ENCODE measurements around the gene HPCAL1. TPM values are rescaled to one million over a fixed set of nuclear protein-coding genes. Genes with fewer than 3 reads are reported as not detected.
A peak's percentile ranks its signal among the peaks of the same experiment; 100 is the strongest.

The HPCAL1 gene
- total RNA-seq, 1 experiment from 2014 or later = 26.9 TPM

GRCh38 chr2:10407841-10408648 is 105.3 kb downstream of the HPCAL1 start:
- peak; percentile 61 to 77 for DNase-seq
- Histone ChIP-seq H3K27me3 (replicated peaks; ENCODE audit: control insufficient read depth, insufficient read depth, low read length) (no peaks in the 10 kb centered on the region), H3K36me3 (ENCODE audit: control insufficient read depth, insufficient read depth, low read length) (peaks cover 6% of the 10 kb centered on the region), H3K4me1 (peaks cover 13% of the 10 kb centered on the region), H3K4me3 (ENCODE audit: low read depth, low read length) (no peak overlapping the region), H3K9me3 (no peaks in the 10 kb centered on the region)
- ChIA-PET CTCF (interaction anchor here (0.6 to 3.5 kb wide), 24 partner anchors 8 to 637 kb away, joined by 3 to 60 read pairs (median 6); partner anchors contain the start of gene HPCAL1), POLR2A (interaction anchor here (0.7 to 2.3 kb wide), 2 partner anchors 26 to 106 kb away, joined by 3 to 8 read pairs; no protein-coding TSS in a partner anchor)
- Mint-ChIP-seq H3K4me1 (ENCODE audit: low read depth, unreplicated experiment) (peaks cover 22% of the 10 kb centered on the region), H3K27ac (ENCODE audit: unreplicated experiment) (peak overlapping the region; percentile 65), H3K36me3 (ENCODE audit: insufficient read depth, unreplicated experiment) (peaks cover 34% of the 10 kb centered on the region), H3K4me3 (ENCODE audit: unreplicated experiment) (peak overlapping the region; percentile 47), H3K9me3 (ENCODE audit: unreplicated experiment) (no peaks in the 10 kb centered on the region), H3K27me3 (ENCODE audit: insufficient read depth, unreplicated experiment) (no peaks in the 10 kb centered on the region)
- TF ChIP-seq CTCF (IDR thresholded peaks at IDR 0.05; ENCODE audit: insufficient read depth in 1 of 2, low read depth in 1 of 2, low read length in 1 of 2, severe bottlenecking in 1 of 2, unreplicated experiment in 1 of 2) = no peak
- intact Hi-C loops (cut with micrococcal nuclease; ENCODE audit: unreplicated experiment) = loop anchor here (2.0 to 5.0 kb wide), 3 partner anchors 81 to 219 kb away; no protein-coding TSS in a partner anchor
- no TSS peak for BruUV-seq (replicated peaks)

GRCh38 chr2:10408649-10409579 is 106.2 kb downstream of the HPCAL1 start:
- Histone ChIP-seq H3K4me1 (peaks cover 13% of the 10 kb centered on the region), H3K27me3 (replicated peaks; ENCODE audit: control insufficient read depth, insufficient read depth, low read length) (no peaks in the 10 kb centered on the region), H3K36me3 (ENCODE audit: control insufficient read depth, insufficient read depth, low read length) (peaks cover 6% of the 10 kb centered on the region), H3K4me3 (ENCODE audit: low read depth, low read length) (no peak overlapping the region), H3K9me3 (no peaks in the 10 kb centered on the region)
- peaks cover 20% of the 10 kb centered on the region for H3K4me1 Mint-ChIP-seq (ENCODE audit: low read depth, unreplicated experiment)
- DNase-seq = peak; percentile 91 to 95
- intact Hi-C loops (cut with micrococcal nuclease; ENCODE audit: unreplicated experiment) = loop anchor here (1.0 to 5.0 kb wide), 8 partner anchors 40 to 285 kb away; partner anchors contain the start of gene HPCAL1
- peaks cover 31% of the 10 kb centered on the region for H3K36me3 Mint-ChIP-seq (ENCODE audit: insufficient read depth, unreplicated experiment)
- H3K9me3 Mint-ChIP-seq (ENCODE audit: unreplicated experiment) = no peaks in the 10 kb centered on the region
- TF ChIP-seq CTCF (IDR thresholded peaks at IDR 0.05; ENCODE audit: insufficient read depth in 1 of 2, low read depth in 1 of 2, low read length in 1 of 2, severe bottlenecking in 1 of 2, unreplicated experiment in 1 of 2) = peak; percentile 96 to 97
- TSS peak; percentile 99 for BruUV-seq (replicated peaks)
- CTCF ChIA-PET = interaction anchor here (0.5 to 3.5 kb wide), 50 partner anchors 10 to 1076 kb away, joined by 3 to 60 read pairs (median 5); partner anchors contain the start of genes ADAM17, HPCAL1 and NOL10
- H3K27ac Mint-ChIP-seq (ENCODE audit: unreplicated experiment) = peak overlapping the region; percentile 65
- H3K4me3 Mint-ChIP-seq (ENCODE audit: unreplicated experiment) = peak overlapping the region; percentile 47
- POLR2A ChIA-PET = interaction anchor here (0.7 to 2.3 kb wide), 4 partner anchors 26 to 288 kb away, joined by 3 to 8 read pairs (median 3); no protein-coding TSS in a partner anchor
- H3K27me3 Mint-ChIP-seq (ENCODE audit: insufficient read depth, unreplicated experiment) = no peaks in the 10 kb centered on the region

Measured in Caco-2 (cell line).